Kidney tubule cell (primary cell): ENCODE measurements around the gene TUBB6.

Experiments used
- DNase-seq: peaks from one replicate; pipeline ENCODE4 v3.0.0-alpha.2; 2018; ENCODE audit warnings: low spot score

TUBB6 gene

GRCh38 chr18:12338382-12338781, 30.3 kb downstream of the TUBB6 start:
- DNase-seq: no peak

DNA sequence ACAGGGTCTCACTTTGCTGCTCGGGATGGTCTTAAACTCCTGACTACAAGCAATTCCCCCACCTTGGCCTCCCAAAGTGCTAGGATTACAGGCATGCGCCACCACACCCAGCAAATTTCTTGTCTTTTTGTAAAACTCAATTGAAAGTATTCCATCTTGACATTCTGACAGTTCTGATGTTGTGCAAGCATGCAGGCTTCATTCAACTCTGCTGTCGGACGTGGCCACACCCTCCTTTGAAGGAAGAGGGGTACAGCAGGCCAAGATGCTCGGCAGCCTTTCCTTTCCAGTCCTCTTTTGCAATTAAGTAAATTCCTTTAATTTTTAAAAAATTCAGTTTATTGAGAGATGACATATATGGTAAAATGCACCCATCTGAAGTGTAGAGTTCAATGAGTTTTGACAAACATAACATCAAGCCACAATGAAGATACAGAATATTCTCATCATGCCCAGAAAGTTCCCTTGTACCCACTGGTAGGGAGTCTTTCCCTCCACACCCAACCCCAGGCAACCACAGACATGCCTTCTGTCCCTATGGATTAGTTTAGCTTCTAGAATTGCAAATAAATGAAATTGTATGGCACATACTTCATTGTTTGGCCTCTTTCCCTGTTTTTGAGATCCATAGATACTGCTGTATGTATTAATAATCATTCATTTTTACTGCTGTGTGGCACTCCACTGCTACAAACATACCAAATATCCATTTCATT, 33.1 kb downstream of the TUBB6 start:
- DNase-seq: no peak

DNA sequence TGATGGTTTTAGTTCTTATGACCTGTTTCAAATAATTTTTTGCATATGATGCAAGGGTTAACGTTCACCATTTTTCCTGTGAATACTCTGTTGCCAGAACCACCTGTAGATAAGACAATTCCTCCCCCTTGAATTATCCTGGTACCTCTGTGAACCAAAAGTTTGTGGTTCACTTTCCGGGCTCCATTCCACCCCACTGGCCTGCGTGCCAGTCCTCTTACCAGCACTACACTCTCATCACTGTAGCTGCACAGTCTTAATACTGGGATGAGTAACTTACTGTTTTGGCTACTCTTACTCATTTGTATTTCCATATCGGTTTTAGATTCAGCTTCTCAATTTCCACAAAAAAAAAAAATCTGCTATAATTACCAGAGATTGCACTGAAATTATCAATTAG, 34.6 kb downstream of the TUBB6 start:
- no peak for DNase-seq

DNA sequence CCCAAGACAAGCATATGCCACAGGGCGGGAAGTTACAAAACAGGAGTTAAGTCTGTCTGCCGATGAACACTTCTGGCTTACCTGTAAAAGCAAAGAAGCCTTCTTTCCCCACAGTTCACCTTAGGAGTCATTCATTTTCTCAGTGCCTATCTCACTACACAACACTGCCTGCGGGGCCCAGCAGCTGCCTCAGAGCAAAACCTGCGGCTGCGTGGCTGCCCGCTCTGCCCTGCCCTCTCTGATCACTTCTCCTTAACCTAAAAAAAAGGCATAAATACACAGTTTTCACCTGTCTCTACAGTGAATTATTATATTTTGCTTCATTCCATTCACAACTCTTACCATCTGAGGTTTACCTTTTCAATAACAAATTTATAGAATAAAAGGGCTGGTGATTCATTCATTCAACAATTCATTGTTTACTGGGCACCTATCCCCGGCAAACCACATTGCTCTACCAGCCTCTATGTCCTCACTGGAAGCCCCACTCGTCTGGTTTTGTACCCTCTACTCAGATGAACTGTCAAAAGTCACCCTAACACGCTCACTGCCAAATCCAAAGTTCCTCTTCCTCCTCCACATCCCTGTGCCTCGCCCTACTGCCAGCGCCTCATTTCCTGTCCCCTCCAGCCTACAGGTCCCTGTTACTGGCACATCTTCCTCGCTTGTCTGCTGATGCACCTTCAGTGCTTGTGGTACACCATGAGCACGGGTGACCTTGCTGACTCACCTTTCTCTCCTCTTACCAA, 37.6 kb downstream of the TUBB6 start:
- no peak for DNase-seq

GRCh38 chr18:12346240-12346565, 38.2 kb downstream of the TUBB6 start:
- no peak for DNase-seq

GRCh38 chr18:12347895-12348294, 39.9 kb downstream of the TUBB6 start:
- DNase-seq: no peak

DNA sequence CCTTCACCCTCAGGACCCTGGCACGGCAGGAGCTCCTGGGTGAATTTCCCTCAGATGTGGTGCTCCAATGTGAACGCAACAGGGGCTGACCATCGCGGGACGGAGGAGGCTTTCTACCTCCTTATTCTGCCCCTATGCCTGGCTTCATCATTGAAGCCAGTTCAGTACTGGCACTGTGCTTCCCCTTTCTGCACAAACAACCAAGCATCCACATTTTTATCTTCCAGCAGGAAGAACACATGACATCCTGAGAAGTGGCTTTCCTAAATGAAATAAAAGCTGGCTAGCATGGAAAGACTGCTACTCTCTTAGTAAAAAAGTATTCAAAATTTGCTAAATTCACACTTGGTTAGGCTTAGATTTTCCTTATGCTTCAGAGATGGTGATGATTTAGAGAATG, 44.1 kb downstream of the TUBB6 start:
- DNase-seq: no peak

- DNase-seq: peak; percentile 77
Measured at GRCh38 chr18:12359515-12359927, 51.5 kb downstream of the TUBB6 start.

GRCh38 chr18:12361770-12362378, 53.8 kb downstream of the TUBB6 start:
- peak; percentile 54 for DNase-seq

- no peak for DNase-seq
Measured at GRCh38 chr18:12362473-12363174, 54.6 kb downstream of the TUBB6 start.

GRCh38 chr18:12366379-12366778, 58.3 kb downstream of the TUBB6 start:
- no peak for DNase-seq

DNA sequence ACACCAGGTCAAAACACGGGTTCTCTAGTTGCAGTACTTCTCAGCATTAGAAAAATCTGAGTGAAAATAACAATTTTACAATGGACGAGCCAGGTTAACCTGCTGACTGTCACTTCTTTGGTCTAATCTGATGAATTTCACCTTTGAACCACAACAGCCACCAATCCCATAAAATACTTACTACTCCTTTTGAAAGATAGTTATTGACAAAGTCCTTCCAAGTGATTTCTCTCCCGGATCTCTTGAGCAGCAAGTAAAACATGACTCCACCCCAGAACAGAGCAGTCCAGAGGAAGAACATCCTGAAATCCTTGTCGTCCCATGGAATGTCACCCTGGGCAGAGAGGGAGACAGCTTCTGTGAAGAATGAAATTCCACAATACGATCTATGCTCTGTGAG, 58.7 kb downstream of the TUBB6 start:
- DNase-seq: no peak

GRCh38 chr18:12369211-12369610, 61.2 kb downstream of the TUBB6 start:
- DNase-seq: peak; percentile 11

DNA sequence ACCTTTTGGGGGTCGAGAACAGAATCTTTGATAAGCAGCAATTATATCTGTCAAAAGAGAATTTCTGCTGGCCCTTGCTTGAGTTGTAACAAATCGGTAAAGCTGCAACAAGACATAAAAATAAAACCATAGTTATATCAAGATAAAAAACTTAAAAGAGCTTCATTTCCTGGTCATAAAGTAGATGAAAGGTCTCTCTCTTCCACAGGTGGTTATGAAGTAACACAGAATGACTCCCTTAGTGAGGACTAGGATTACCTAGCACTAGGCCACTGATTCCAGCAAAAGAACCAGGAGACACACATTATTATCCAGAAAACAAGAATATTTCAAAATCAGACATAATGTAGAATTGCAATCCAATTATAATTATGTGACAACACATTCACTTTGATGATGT, 63.5 kb downstream of the TUBB6 start:
- no peak for DNase-seq

GRCh38 chr18:12372406-12372805, 64.4 kb downstream of the TUBB6 start:
- no peak for DNase-seq

DNA sequence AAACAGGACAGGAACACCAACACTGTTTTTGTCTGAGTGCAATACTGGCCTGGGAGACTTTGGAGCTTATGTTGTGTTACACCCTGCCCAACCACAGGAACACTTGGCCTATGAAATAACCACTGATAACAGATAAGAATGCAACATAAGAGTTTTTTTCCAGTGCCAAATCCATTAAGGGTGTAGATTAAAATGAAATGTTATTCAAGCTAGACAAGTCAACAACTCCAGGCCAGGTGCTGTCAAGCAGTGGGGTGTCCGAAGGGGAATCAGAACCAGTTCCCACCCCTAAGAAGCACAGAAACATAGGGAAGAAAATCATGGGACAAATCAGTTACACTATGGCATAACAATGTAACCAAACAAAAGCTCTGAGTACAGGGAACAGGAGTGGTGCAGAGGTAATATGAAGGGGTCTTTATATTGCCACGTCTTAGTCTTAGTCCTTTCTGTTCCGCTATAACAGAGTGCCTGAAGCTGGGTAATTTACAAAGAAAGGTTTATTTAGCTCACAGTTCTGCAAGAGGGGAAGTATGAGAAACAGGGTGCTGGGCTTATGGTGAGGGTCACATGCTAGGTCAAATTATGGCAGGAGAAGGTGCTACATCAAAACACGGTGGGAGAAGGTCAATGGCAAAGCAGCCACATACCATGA, 65.2 kb downstream of the TUBB6 start:
- DNase-seq: no peak

GRCh38 chr18:12373771-12374116, 65.7 kb downstream of the TUBB6 start:
- DNase-seq: no peak

- DNase-seq: no peak
Measured at GRCh38 chr18:12374401-12374800, 66.4 kb downstream of the TUBB6 start.
